ENCODE results near the gene C8G. TPM values are rescaled to one million over a fixed set of nuclear protein-coding genes. Genes with fewer than 3 reads are reported as not detected.

Gene C8G
- total RNA-seq, 1 donor from 2014 or later: 1.1 TPM

GRCh38 chr9:136995362-136995761, 50.3 kb downstream of the C8G start:
- Histone ChIP-seq H3K4me1 (peaks cover 59% of the 10 kb centered on the region), H3K4me3 (peak overlapping the region; percentile 46)

GRCh38 chr9:136995772-136996311, 50.8 kb downstream of the C8G start:
- no peak for TF ChIP-seq CTCF (IDR thresholded peaks at IDR 0.05)
- peaks cover 63% of the 10 kb centered on the region for H3K4me1 ChIP-seq
- peak overlapping the region; percentile 46 for H3K4me3 ChIP-seq
- H3K36me3 ChIP-seq: peaks cover 13% of the 10 kb centered on the region
- peak; percentile 36 for ATAC-seq
- H3K27ac ChIP-seq: peak overlapping the region; percentile 80
- peak; percentile 93 for DNase-seq
- no peaks in the 10 kb centered on the region for H3K27me3 ChIP-seq
- no peaks in the 10 kb centered on the region for H3K9me3 ChIP-seq
- intact Hi-C loops (cut with DNase I): no loop called here

More at GRCh38 chr9:136995362-136995761, 50.3 kb downstream of the C8G start:
- no peak for ATAC-seq
- Histone ChIP-seq H3K27ac (no peak overlapping the region), H3K36me3 (peaks cover 13% of the 10 kb centered on the region), H3K27me3 (no peaks in the 10 kb centered on the region), H3K9me3 (no peaks in the 10 kb centered on the region)
- no peak for DNase-seq
- intact Hi-C loops (cut with DNase I): no loop called here
- TF ChIP-seq CTCF (IDR thresholded peaks at IDR 0.05): no peak

Other genes with a start within 250 kb of the C8G start
- gene DIPK1B, start 232.7 kb upstream of the C8G start, total RNA-seq: 17.7 TPM
- gene LCN10, start 202.3 kb upstream of the C8G start, total RNA-seq: 11.2 TPM
- gene LCN6, start 196.7 kb upstream of the C8G start, total RNA-seq: 21.5 TPM
- gene LCN8, start 187.0 kb upstream of the C8G start, total RNA-seq: not detected
- gene LCN15, start 180.7 kb upstream of the C8G start, total RNA-seq: not detected
- 64.4 TPM for gene TMEM141, start 153.9 kb upstream of the C8G start, total RNA-seq
- 4.0 TPM for gene CCDC183, start 148.9 kb upstream of the C8G start, total RNA-seq
- 68.2 TPM for gene RABL6, start 137.3 kb upstream of the C8G start, total RNA-seq
- gene AJM1, start 102.8 kb upstream of the C8G start, total RNA-seq: 2.7 TPM
- 82.1 TPM for gene PHPT1, start 95.8 kb upstream of the C8G start, total RNA-seq
- 12.9 TPM for gene MAMDC4, start 92.9 kb upstream of the C8G start, total RNA-seq
- 250 TPM for gene EDF1, start 78.9 kb upstream of the C8G start, total RNA-seq
- gene TRAF2, start 58.7 kb upstream of the C8G start, total RNA-seq: 14.8 TPM
- 91.2 TPM for gene FBXW5, start 505 bp upstream of the C8G start, total RNA-seq
- 2.6 TPM for gene LCN12, start 7.0 kb downstream of the C8G start, total RNA-seq
- 477 TPM for gene PTGDS, start 32.3 kb downstream of the C8G start, total RNA-seq
- 5.1 TPM for gene LCNL1, start 37.8 kb downstream of the C8G start, total RNA-seq
- gene PAXX, start 47.2 kb downstream of the C8G start, total RNA-seq: 53.1 TPM
- 80.7 TPM for gene CLIC3, start 51.3 kb downstream of the C8G start, total RNA-seq
- 44.3 TPM for gene ABCA2, start 83.0 kb downstream of the C8G start, total RNA-seq
- gene FUT7, start 86.8 kb downstream of the C8G start, total RNA-seq: 0.81 TPM
- gene NPDC1, start 100.9 kb downstream of the C8G start, total RNA-seq: 152 TPM
- gene ENTPD2, start 108.8 kb downstream of the C8G start, total RNA-seq: 0.41 TPM
- gene SAPCD2, start 125.3 kb downstream of the C8G start, total RNA-seq: 0.84 TPM
- 30.7 TPM for gene UAP1L1, start 132.3 kb downstream of the C8G start, total RNA-seq
- 39.4 TPM for gene MAN1B1, start 141.7 kb downstream of the C8G start, total RNA-seq
- 183 TPM for gene DPP7, start 169.5 kb downstream of the C8G start, total RNA-seq
- gene GRIN1, start 193.9 kb downstream of the C8G start, total RNA-seq: 0.64 TPM
- not detected for gene LRRC26, start 224.8 kb downstream of the C8G start, total RNA-seq
- gene TMEM210, start 226.8 kb downstream of the C8G start, total RNA-seq: not detected
- gene ANAPC2, start 243.3 kb downstream of the C8G start, total RNA-seq: 51.4 TPM
- gene SSNA1, start 243.4 kb downstream of the C8G start, total RNA-seq: 55.5 TPM